OCI-LY1 (cell line): ENCODE data around the gene PSMC2.

ENCODE experiments used
- H2AFZ ChIP-seq: fragments of 200-600 bp; sonication (generic), shearing (Covaris generic); 2 replicates; pipeline ENCODE4 v1.6.0; 2014; ENCODE audit warnings: antibody characterized with exemption, mild to moderate bottlenecking, low read length
- H3F3A ChIP-seq: fragments of 200-600 bp; sonication (generic), shearing (Covaris generic); 2 replicates; pipeline ENCODE4 v1.6.0; 2014; ENCODE audit warnings: mild to moderate bottlenecking, antibody characterized with exemption, low read length, moderate library complexity; ENCODE audit not compliant: insufficient read depth
- H3K27ac ChIP-seq: fragments of 200-600 bp; sonication (generic); 2 replicates; pipeline ENCODE4 v1.5.1; 2014; ENCODE audit warnings: low read length, mixed run types, mild to moderate bottlenecking, low read depth; ENCODE audit not compliant: poor library complexity, severe bottlenecking
- H3K27me3 ChIP-seq: fragments of 200-600 bp; sonication (generic); 2 replicates; pipeline ENCODE4 v1.6.0; 2014; ENCODE audit warnings: antibody characterized with exemption, mild to moderate bottlenecking, low read length, moderate library complexity; ENCODE audit not compliant: insufficient read depth
- H3K36me3 ChIP-seq: fragments of 200-600 bp; sonication (generic); 2 replicates; pipeline ENCODE4 v1.6.1; 2014; ENCODE audit warnings: mild to moderate bottlenecking, antibody characterized with exemption, low read length, moderate library complexity, mixed read lengths; ENCODE audit not compliant: insufficient read depth
- H3K4me1 ChIP-seq: fragments of 200-600 bp; sonication (generic); 2 replicates; pipeline ENCODE4 v1.5.1; 2014; ENCODE audit warnings: mild to moderate bottlenecking, low read length, moderate library complexity; ENCODE audit not compliant: insufficient read depth, severe bottlenecking
- H3K4me2 ChIP-seq: fragments of 200-600 bp; sonication (generic), shearing (Covaris generic); 2 replicates; pipeline ENCODE4 v1.6.1; 2014; ENCODE audit warnings: low read length
- H3K4me3 ChIP-seq: fragments of 200-600 bp; sonication (generic); 2 replicates; pipeline ENCODE4 v1.5.1; 2014; ENCODE audit warnings: low read length, low read depth, mild to moderate bottlenecking, mixed read lengths; ENCODE audit not compliant: poor library complexity, severe bottlenecking
- H3K79me2 ChIP-seq: fragments of 200-600 bp; shearing (Covaris generic); 2 replicates; pipeline ENCODE4 v1.6.1; 2016; ENCODE audit warnings: mixed run types, low read length, mixed read lengths; ENCODE audit not compliant: insufficient read depth
- H3K9ac ChIP-seq: fragments of 200-600 bp; sonication (generic), shearing (Covaris generic); 2 replicates; pipeline ENCODE4 v1.6.1; 2014; ENCODE audit warnings: mild to moderate bottlenecking, low read length, mixed read lengths
- H3K9me2 ChIP-seq: fragments of 200-600 bp; sonication (generic), shearing (Covaris generic); 2 replicates; pipeline ENCODE4 v1.6.1; 2014; ENCODE audit warnings: low read depth, mild to moderate bottlenecking, low read length, mixed read lengths
- H3K9me3 ChIP-seq: fragments of 200-600 bp; shearing (Covaris generic); 2 replicates; pipeline ENCODE4 v1.6.1; 2014; ENCODE audit warnings: low read length, mixed read lengths
- H4K20me1 ChIP-seq: fragments of 200-600 bp; sonication (generic), shearing (Covaris generic); 2 replicates; pipeline ENCODE4 v1.6.0; 2016; ENCODE audit warnings: mild to moderate bottlenecking, low read length; ENCODE audit not compliant: insufficient read depth
- EZH2 ChIP-seq: fragments of 200-600 bp; sonication (generic), shearing (Covaris generic); IDR thresholded peaks from 2 replicates; pipeline ENCODE4 v1.8.0; 2017; ENCODE audit warnings: borderline replicate concordance, mixed run types, mild to moderate bottlenecking, antibody characterized with exemption, low read length, moderate library complexity, mixed read lengths
- TF ChIP-seq, protein P1 (sequence below): fragments of 200-600 bp; sonication (generic), shearing (Covaris generic); IDR thresholded peaks from 2 replicates; pipeline ENCODE4 v1.5.1; 2017; ENCODE audit warnings: mild to moderate bottlenecking, antibody characterized with exemption, low read length, moderate library complexity, mixed read lengths

Gene PSMC2

DNA sequence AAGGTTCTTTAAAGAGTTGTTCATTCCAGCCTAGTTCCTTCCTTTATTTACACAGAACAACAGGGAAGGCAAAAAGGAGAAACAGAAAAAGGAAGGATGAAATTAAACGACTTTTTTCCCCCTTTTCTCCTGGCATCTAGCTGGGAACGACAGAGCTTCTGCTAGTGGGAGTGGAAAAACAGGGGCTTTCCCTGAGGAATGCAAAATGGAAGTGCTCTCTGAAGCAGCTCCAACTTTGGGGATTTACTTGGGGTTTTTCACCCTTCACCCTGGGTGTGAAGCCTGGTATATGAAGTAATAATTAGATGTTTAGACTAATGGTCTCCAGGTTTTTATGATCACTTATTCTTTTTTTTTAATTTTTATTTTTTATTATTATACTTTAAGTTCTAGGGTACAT, 46.0 kb upstream of the PSMC2 start:
- H3F3A ChIP-seq = peaks cover 8% of the 10 kb centered on the region; the same call in 1 of the 2 replicates
- no peak for TF ChIP-seq EZH2
- TF ChIP-seq, protein P1, sequence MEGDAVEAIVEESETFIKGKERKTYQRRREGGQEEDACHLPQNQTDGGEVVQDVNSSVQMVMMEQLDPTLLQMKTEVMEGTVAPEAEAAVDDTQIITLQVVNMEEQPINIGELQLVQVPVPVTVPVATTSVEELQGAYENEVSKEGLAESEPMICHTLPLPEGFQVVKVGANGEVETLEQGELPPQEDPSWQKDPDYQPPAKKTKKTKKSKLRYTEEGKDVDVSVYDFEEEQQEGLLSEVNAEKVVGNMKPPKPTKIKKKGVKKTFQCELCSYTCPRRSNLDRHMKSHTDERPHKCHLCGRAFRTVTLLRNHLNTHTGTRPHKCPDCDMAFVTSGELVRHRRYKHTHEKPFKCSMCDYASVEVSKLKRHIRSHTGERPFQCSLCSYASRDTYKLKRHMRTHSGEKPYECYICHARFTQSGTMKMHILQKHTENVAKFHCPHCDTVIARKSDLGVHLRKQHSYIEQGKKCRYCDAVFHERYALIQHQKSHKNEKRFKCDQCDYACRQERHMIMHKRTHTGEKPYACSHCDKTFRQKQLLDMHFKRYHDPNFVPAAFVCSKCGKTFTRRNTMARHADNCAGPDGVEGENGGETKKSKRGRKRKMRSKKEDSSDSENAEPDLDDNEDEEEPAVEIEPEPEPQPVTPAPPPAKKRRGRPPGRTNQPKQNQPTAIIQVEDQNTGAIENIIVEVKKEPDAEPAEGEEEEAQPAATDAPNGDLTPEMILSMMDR = no peak
- no peak overlapping the region for H3K4me2 ChIP-seq
- H3K9ac ChIP-seq = no peak overlapping the region
- no peaks in the 10 kb centered on the region for H4K20me1 ChIP-seq
- peaks cover 24% of the 10 kb centered on the region for H3K4me1 ChIP-seq
- no peaks in the 10 kb centered on the region for H3K9me2 ChIP-seq
- no peak overlapping the region for H2AFZ ChIP-seq
- no peak overlapping the region for H3K4me3 ChIP-seq
- peaks cover 22% of the 10 kb centered on the region for H3K79me2 ChIP-seq
- H3K27ac ChIP-seq = no peak overlapping the region
- H3K9me3 ChIP-seq = no peaks in the 10 kb centered on the region
- H3K36me3 ChIP-seq = peaks cover 75% of the 10 kb centered on the region
- H3K27me3 ChIP-seq = no peaks in the 10 kb centered on the region

DNA sequence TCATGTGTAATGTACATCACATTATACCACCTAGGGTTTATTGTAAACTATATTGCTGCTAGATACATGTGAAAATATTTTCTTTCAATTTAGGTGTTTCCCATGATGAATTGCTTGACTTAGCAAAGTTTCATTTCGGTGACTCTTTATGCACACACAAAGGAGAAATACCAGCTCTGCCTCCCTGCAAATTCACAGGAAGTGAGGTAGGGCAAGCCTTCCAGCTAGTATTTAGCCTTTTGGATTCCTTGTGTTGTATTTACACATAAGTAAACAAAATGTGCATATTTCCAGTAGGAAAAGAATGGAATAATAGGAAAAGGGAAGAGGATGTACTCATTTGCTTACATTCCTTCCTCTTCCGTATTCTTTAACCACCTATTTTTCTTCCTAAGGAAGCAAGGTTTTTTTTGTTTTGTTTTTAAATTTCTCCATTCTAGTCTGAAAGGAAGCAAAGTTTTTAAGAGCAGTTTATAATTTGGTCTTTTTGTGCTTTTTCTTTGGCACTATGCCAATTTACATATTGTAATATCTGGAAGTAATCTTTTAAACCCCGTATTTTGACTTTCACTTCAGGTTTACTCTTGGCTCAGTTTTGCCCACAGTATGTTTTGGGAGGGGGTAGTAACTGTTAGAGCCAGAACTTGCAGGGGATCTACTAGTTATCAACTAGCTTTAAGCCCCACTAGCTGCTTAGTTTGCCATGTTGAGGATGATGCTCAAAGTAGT, 39.8 kb upstream of the PSMC2 start:
- no peak overlapping the region for H3K27ac ChIP-seq
- H3K9me3 ChIP-seq = no peaks in the 10 kb centered on the region
- no peak overlapping the region for H3K4me2 ChIP-seq
- no peaks in the 10 kb centered on the region for H4K20me1 ChIP-seq
- H3K36me3 ChIP-seq = peaks cover 97% of the 10 kb centered on the region
- no peak overlapping the region for H3K4me3 ChIP-seq
- H3K27me3 ChIP-seq = no peaks in the 10 kb centered on the region
- no peaks in the 10 kb centered on the region for H3K9me2 ChIP-seq
- peaks cover 13% of the 10 kb centered on the region; the same call in 1 of the 2 replicates for H3F3A ChIP-seq
- no peaks in the 10 kb centered on the region for H3K79me2 ChIP-seq
- H2AFZ ChIP-seq = no peak overlapping the region
- H3K4me1 ChIP-seq = peaks cover 7% of the 10 kb centered on the region
- TF ChIP-seq, protein P1 = no peak
- no peak for TF ChIP-seq EZH2
- H3K9ac ChIP-seq = no peak overlapping the region

DNA sequence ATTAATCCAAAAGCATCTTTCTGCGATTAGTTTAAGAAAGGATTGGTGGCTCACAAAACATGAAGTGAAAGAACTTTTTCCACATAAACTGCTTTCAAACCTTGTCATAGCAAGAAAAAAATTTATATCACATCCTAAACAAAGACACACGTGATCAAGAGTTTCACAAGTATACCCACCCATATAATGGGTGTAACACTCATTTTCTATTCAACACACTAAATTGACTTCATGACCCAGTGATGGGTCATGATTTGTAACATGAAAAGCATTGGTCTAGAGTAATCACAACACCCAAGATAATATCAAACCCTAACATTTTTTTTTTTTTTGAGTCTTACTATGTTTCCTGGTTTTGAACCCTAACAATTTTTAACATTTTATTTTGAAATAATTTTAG, 32.6 kb upstream of the PSMC2 start:
- H3K4me2 ChIP-seq = no peak overlapping the region
- no peaks in the 10 kb centered on the region for H3K79me2 ChIP-seq
- H3K27me3 ChIP-seq = no peaks in the 10 kb centered on the region
- H3K4me3 ChIP-seq = no peak overlapping the region
- no peaks in the 10 kb centered on the region for H3K4me1 ChIP-seq
- 0 out of 2 replicates have a peak, but pooled peaks cover 5% of the 10 kb centered on the region for H3F3A ChIP-seq
- H3K9ac ChIP-seq = no peak overlapping the region
- H3K27ac ChIP-seq = no peak overlapping the region
- no peaks in the 10 kb centered on the region for H3K9me2 ChIP-seq
- no peak overlapping the region for H2AFZ ChIP-seq
- TF ChIP-seq, protein P1 = no peak
- TF ChIP-seq EZH2 = no peak
- no peaks in the 10 kb centered on the region for H4K20me1 ChIP-seq
- no peaks in the 10 kb centered on the region for H3K9me3 ChIP-seq
- peaks cover 100% of the 10 kb centered on the region for H3K36me3 ChIP-seq
